ENCODE measurements around the gene CYB5A.
"Not testable (repeated sequence)": the region's sequence is repeated elsewhere in the genome, so short reads cannot be mapped to it uniquely, and the experiment has no call there.

Gene CYB5A, protein sequence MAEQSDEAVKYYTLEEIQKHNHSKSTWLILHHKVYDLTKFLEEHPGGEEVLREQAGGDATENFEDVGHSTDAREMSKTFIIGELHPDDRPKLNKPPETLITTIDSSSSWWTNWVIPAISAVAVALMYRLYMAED

GRCh38 chr18:74291771-74292540 is at the start of gene CYB5A:
TSS of gene CYB5A (minus strand) at chr18:74291963. CDS start at chr18:74291875, 88 bp downstream.
- Histone ChIP-seq H3K79me2 (ENCODE audit: control insufficient read depth, insufficient read depth, low read length, unreplicated experiment) (peaks cover 14% of the 10 kb centered on the region), H3K4me1 (ENCODE audit: control insufficient read depth, insufficient read depth, low read length, unreplicated experiment) (peaks cover 34% of the 10 kb centered on the region), H2AFZ (ENCODE audit: low read length, unreplicated experiment) (peak within 1 kb of the TSS; percentile 80), H3K27me3 (ENCODE audit: insufficient read depth, low read length) (no peaks in the 10 kb centered on the region), H3K27ac (ENCODE audit: low read depth, low read length) (no peak within 1 kb of the TSS), H3K36me3 (ENCODE audit: insufficient read depth, low read length) (no peaks in the 10 kb centered on the region), H3K4me3 (ENCODE audit: low read depth, low read length) (peak within 1 kb of the TSS; percentile 99)

DNA sequence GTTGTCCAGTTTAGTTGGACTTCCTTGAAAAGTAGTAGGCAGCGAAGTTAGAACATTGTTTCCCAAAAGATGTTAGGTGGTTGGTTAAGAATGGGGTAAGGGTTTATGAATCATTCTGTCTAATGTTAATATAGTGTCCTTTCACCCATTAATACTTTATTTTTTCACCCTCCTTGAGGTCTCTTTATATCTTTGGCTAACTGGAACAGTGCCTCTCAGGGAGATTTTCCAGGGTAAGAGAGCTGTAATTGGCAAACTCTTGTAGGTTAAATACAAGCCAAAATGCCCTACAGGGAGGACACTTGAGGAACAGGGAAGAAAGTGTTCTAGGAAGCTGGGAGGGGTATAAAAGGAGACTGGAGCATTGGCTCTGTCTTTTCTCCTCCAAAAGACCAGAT is 46.1 kb upstream of the CYB5A start:
- Histone ChIP-seq H3K4me1 (ENCODE audit: control insufficient read depth, insufficient read depth, low read length, unreplicated experiment) (no peaks in the 10 kb centered on the region), H3K27me3 (ENCODE audit: insufficient read depth, low read length) (no peaks in the 10 kb centered on the region), H3K27ac (ENCODE audit: low read depth, low read length) (no peak overlapping the region), H2AFZ (ENCODE audit: low read length, unreplicated experiment) (no peak overlapping the region), H3K79me2 (ENCODE audit: control insufficient read depth, insufficient read depth, low read length, unreplicated experiment) (no peaks in the 10 kb centered on the region), H3K4me3 (ENCODE audit: low read depth, low read length) (no peak overlapping the region), H3K36me3 (ENCODE audit: insufficient read depth, low read length) (no peaks in the 10 kb centered on the region)

- no peaks in the 10 kb centered on the region for H3K36me3 ChIP-seq (ENCODE audit: insufficient read depth, low read length)
- H3K27ac ChIP-seq (ENCODE audit: low read depth, low read length), result no peak overlapping the region
- H3K4me3 ChIP-seq (ENCODE audit: low read depth, low read length), result no peak overlapping the region
- no peak overlapping the region for H2AFZ ChIP-seq (ENCODE audit: low read length, unreplicated experiment)
- H3K79me2 ChIP-seq (ENCODE audit: control insufficient read depth, insufficient read depth, low read length, unreplicated experiment), result no peaks in the 10 kb centered on the region
- H3K27me3 ChIP-seq (ENCODE audit: insufficient read depth, low read length), result no peaks in the 10 kb centered on the region
- no peaks in the 10 kb centered on the region for H3K4me1 ChIP-seq (ENCODE audit: control insufficient read depth, insufficient read depth, low read length, unreplicated experiment)
These were observed 45.6 kb upstream of the CYB5A start for GRCh38 chr18:74337155-74337911.

DNA sequence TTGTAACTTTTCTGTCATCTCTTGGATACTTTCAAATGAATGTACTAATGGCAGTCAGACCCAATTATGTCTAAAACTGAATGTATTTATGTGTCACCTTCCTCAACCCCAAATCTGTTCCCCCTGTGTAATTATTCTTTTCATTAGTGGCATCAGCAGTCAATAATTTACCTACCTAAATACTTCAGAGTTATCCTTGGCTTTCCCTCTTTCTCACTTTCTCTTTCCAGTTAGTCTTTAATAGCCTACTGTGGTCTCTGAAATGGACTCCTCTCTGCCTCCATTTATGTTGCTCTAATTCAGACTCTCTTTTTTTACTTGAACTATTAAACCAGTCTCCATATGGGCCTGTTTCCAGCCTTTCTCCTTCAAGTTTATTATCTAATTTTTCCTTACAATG is 44.9 kb upstream of the CYB5A start:
- Histone ChIP-seq H2AFZ (ENCODE audit: low read length, unreplicated experiment) (no peak overlapping the region), H3K36me3 (ENCODE audit: insufficient read depth, low read length) (no peaks in the 10 kb centered on the region), H3K27me3 (ENCODE audit: insufficient read depth, low read length) (no peaks in the 10 kb centered on the region), H3K4me1 (ENCODE audit: control insufficient read depth, insufficient read depth, low read length, unreplicated experiment) (no peaks in the 10 kb centered on the region), H3K79me2 (ENCODE audit: control insufficient read depth, insufficient read depth, low read length, unreplicated experiment) (no peaks in the 10 kb centered on the region), H3K27ac (ENCODE audit: low read depth, low read length) (no peak overlapping the region), H3K4me3 (ENCODE audit: low read depth, low read length) (no peak overlapping the region)

DNA sequence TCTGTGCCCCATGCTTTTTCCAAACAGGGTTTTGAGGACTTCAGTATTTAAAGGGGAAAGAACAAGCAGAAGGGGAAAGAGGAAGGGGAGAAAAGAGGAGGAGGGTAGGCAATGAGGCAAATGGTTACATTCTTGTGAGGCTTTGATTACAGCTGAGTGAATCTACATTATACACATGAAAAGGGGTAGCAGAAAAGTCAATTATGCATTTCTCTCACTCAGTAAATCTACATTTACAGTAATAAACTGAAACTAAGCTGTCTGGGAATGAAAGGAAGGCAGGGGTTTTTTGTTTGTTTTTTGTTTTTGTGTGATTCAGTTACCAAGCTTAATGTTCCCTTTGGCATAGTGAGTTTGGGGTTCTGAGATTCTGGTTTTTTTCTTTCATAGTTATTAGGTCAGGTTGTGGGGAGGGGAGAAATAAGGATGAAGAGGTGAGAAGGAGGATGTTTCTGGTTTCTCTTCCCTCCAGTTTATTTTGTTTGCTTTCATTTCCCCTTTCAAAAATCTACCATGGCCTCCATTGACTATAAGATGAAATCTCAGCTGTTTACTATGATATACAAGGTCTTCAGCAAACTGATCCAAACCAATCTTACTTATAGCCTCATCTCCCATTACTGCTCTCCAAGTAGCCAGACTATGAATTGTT is 42.6 kb upstream of the CYB5A start:
- no peak overlapping the region for H2AFZ ChIP-seq (ENCODE audit: low read length, unreplicated experiment)
- H3K27me3 ChIP-seq (ENCODE audit: insufficient read depth, low read length), result no peaks in the 10 kb centered on the region
- no peak overlapping the region for H3K27ac ChIP-seq (ENCODE audit: low read depth, low read length)
- no peaks in the 10 kb centered on the region for H3K4me1 ChIP-seq (ENCODE audit: control insufficient read depth, insufficient read depth, low read length, unreplicated experiment)
- H3K36me3 ChIP-seq (ENCODE audit: insufficient read depth, low read length), result no peaks in the 10 kb centered on the region
- no peaks in the 10 kb centered on the region for H3K79me2 ChIP-seq (ENCODE audit: control insufficient read depth, insufficient read depth, low read length, unreplicated experiment)
- H3K4me3 ChIP-seq (ENCODE audit: low read depth, low read length), result no peak overlapping the region

- Histone ChIP-seq H3K27me3 (ENCODE audit: insufficient read depth, low read length) (no peaks in the 10 kb centered on the region), H2AFZ (ENCODE audit: low read length, unreplicated experiment) (no peak overlapping the region), H3K27ac (ENCODE audit: low read depth, low read length) (no peak overlapping the region)
These were observed 41.3 kb upstream of the CYB5A start for GRCh38 chr18:74333091-74333490.

DNA sequence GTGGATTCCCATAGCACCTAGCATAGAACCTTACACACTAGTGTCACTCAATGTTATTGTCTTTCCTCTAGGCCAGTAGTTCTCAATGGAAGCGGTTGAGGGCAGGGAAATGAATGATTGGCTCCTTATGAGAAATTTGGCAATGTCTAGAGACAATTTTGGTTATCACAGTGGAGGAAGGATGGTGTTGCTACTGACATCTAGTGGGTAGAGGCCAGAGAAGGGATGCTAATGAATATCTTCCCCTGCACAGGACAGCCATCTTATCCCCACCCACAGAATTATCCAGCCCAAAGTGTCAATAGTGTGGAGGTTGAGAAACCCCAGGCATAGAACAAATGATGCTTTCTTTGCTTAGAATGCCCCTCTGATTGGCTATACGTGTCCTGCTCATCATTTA is 39.6 kb upstream of the CYB5A start:
- Histone ChIP-seq H2AFZ (ENCODE audit: low read length, unreplicated experiment) (no peak overlapping the region), H3K27me3 (ENCODE audit: insufficient read depth, low read length) (no peaks in the 10 kb centered on the region), H3K4me1 (ENCODE audit: control insufficient read depth, insufficient read depth, low read length, unreplicated experiment) (no peaks in the 10 kb centered on the region)

More at GRCh38 chr18:74333091-74333490, 41.3 kb upstream of the CYB5A start:
- Histone ChIP-seq H3K4me3 (ENCODE audit: low read depth, low read length) (no peak overlapping the region), H3K4me1 (ENCODE audit: control insufficient read depth, insufficient read depth, low read length, unreplicated experiment) (no peaks in the 10 kb centered on the region), H3K36me3 (ENCODE audit: insufficient read depth, low read length) (no peaks in the 10 kb centered on the region), H3K79me2 (ENCODE audit: control insufficient read depth, insufficient read depth, low read length, unreplicated experiment) (no peaks in the 10 kb centered on the region)

DNA sequence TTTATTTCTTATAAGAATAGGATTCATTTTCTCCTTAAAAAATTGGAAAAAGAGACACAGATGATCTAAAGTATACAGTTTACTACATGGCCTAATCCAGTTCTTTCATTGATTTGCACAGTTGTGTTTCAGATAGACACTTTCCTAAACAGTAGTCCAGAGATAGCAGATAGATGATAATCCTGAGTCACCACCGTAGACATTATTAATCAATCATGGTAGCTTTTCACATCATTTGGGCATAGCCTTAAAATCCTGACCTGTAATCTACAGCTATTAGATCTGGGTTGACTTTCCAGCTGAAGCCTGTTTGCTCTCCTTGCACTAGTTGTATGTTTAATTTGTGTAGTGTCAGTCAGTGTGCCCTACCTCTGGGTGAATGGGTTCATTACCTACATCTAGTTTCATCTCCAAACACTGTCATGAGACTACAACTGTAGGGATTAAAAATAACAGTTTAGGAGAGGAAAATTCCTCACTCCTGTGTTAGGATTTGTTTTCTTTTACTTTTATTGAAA is 38.0 kb upstream of the CYB5A start:
- H3K27me3 ChIP-seq (ENCODE audit: insufficient read depth, low read length), result no peaks in the 10 kb centered on the region
- H3K36me3 ChIP-seq (ENCODE audit: insufficient read depth, low read length), result no peaks in the 10 kb centered on the region
- H3K4me1 ChIP-seq (ENCODE audit: control insufficient read depth, insufficient read depth, low read length, unreplicated experiment), result no peaks in the 10 kb centered on the region
- no peak overlapping the region for H2AFZ ChIP-seq (ENCODE audit: low read length, unreplicated experiment)
- H3K4me3 ChIP-seq (ENCODE audit: low read depth, low read length), result no peak overlapping the region
- no peaks in the 10 kb centered on the region for H3K79me2 ChIP-seq (ENCODE audit: control insufficient read depth, insufficient read depth, low read length, unreplicated experiment)
- no peak overlapping the region for H3K27ac ChIP-seq (ENCODE audit: low read depth, low read length)

More for the DNA sequence above, 39.6 kb upstream of the CYB5A start:
- Histone ChIP-seq H3K36me3 (ENCODE audit: insufficient read depth, low read length) (no peaks in the 10 kb centered on the region), H3K27ac (ENCODE audit: low read depth, low read length) (no peak overlapping the region), H3K4me3 (ENCODE audit: low read depth, low read length) (no peak overlapping the region), H3K79me2 (ENCODE audit: control insufficient read depth, insufficient read depth, low read length, unreplicated experiment) (no peaks in the 10 kb centered on the region)

- H3K36me3 ChIP-seq (ENCODE audit: insufficient read depth, low read length), result no peaks in the 10 kb centered on the region
- no peaks in the 10 kb centered on the region for H3K27me3 ChIP-seq (ENCODE audit: insufficient read depth, low read length)
- no peaks in the 10 kb centered on the region for H3K79me2 ChIP-seq (ENCODE audit: control insufficient read depth, insufficient read depth, low read length, unreplicated experiment)
- H3K4me3 ChIP-seq (ENCODE audit: low read depth, low read length), result no peak overlapping the region
- no peak overlapping the region for H2AFZ ChIP-seq (ENCODE audit: low read length, unreplicated experiment)
- no peaks in the 10 kb centered on the region for H3K4me1 ChIP-seq (ENCODE audit: control insufficient read depth, insufficient read depth, low read length, unreplicated experiment)
- no peak overlapping the region for H3K27ac ChIP-seq (ENCODE audit: low read depth, low read length)
These were observed 36.4 kb upstream of the CYB5A start for GRCh38 chr18:74328206-74328605.

DNA sequence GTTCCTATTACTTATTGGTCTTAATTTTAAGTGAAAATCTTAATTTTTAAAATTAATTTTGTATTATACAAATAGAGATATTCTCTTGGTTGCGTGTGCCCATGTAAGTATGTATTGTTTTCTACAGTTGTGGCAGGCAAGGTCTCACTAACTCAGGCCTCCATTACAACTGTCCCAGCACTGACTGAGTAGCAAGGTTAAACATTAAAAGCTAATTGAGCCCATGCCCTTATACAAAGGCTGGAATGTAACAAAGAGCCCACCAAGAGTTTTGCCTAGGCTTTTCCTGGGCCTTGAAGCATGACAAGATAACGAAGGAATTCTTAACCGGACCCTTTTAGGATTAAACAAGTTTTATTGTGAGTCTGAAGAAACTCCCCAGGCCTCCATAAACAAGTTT is 35.0 kb upstream of the CYB5A start:
- H2AFZ ChIP-seq (ENCODE audit: low read length, unreplicated experiment); H3K27ac ChIP-seq (ENCODE audit: low read depth, low read length); H3K4me1 ChIP-seq (ENCODE audit: control insufficient read depth, insufficient read depth, low read length, unreplicated experiment); H3K36me3 ChIP-seq (ENCODE audit: insufficient read depth, low read length); H3K79me2 ChIP-seq (ENCODE audit: control insufficient read depth, insufficient read depth, low read length, unreplicated experiment); H3K4me3 ChIP-seq (ENCODE audit: low read depth, low read length); H3K27me3 ChIP-seq (ENCODE audit: insufficient read depth, low read length): not testable (repeated sequence)

Data from ACC112 (cell line).